BJ (cell line): Measurements from ENCODE around the gene SCMH1. TPM values are rescaled to one million over a fixed set of nuclear protein-coding genes. Genes with fewer than 3 reads are reported as not detected.
A peak's percentile ranks its signal among the peaks of the same experiment; 100 is the strongest.

Source experiments
- CTCF ChIA-PET: fragments of 350-600 bp; formaldehyde crosslinking; extraction: SDS; loops from one replicate; lab custom pipeline; 2021; ENCODE audit warnings: antibody characterized with exemption, inconsistent platforms; lab: Yijun Ruan, JAX
- POLR2A ChIA-PET: fragments of 300-600 bp; sonication (Branson Sonifier 250); formaldehyde crosslinking; extraction: SDS; loops from one replicate; lab custom pipeline; 2021; ENCODE audit warnings: antibody characterized with exemption; lab: Charles Lee
- DNase-seq: peaks from one replicate; pipeline ENCODE4 v3.0.0-alpha.2; 2011; ENCODE audit warnings: low read depth
- H3K27me3 ChIP-seq: 2 replicates; pipeline ENCODE4 v1.6.0; 2011; ENCODE audit warnings: low read length; ENCODE audit not compliant: control insufficient read depth, insufficient read depth
- H3K36me3 ChIP-seq: 2 replicates; pipeline ENCODE4 v1.5.1; 2011; ENCODE audit warnings: low read length; ENCODE audit not compliant: control insufficient read depth, insufficient read depth
- H3K4me3 ChIP-seq: 2 replicates; pipeline ENCODE4 v1.5.1; 2011; ENCODE audit warnings: low read depth, mild to moderate bottlenecking, control low read depth, low read length
- CTCF ChIP-seq: IDR thresholded peaks from 2 replicates; pipeline ENCODE4 v1.5.1; 2011; ENCODE audit warnings: low read depth, mild to moderate bottlenecking, control low read depth, inconsistent platforms, low read length, moderate library complexity; ENCODE audit not compliant: insufficient read depth
- polyA plus RNA-seq: library from polyadenylated mRNA; depleted of rRNA; stranded (reverse); fragments of >200 nt; gene quantifications from 2 replicates; pipeline ENCODE4 v1.2.3, GENCODE V29; 2011

The SCMH1 gene
- polyA plus RNA-seq, 1 experiment, result 44.9 TPM

- peaks cover 7% of the 10 kb centered on the region; the same call in 1 of the 2 replicates for H3K36me3 ChIP-seq
- ChIA-PET CTCF (no interaction called here), POLR2A (no interaction called here)
- no peak overlapping the region for H3K4me3 ChIP-seq
- TF ChIP-seq CTCF, result no peak
- DNase-seq, result no peak
- no peaks in the 10 kb centered on the region for H3K27me3 ChIP-seq
Measured at GRCh38 chr1:41046347-41046775, 195.7 kb downstream of the SCMH1 start.

GRCh38 chr1:41045740-41046139 lies 196.4 kb downstream of the SCMH1 start:
- DNase-seq, result no peak
- no peak for TF ChIP-seq CTCF
- H3K4me3 ChIP-seq, result no peak overlapping the region
- ChIA-PET POLR2A (no interaction called here), CTCF (no interaction called here)
- H3K27me3 ChIP-seq, result no peaks in the 10 kb centered on the region
- peaks cover 7% of the 10 kb centered on the region; the same call in 1 of the 2 replicates for H3K36me3 ChIP-seq

DNA sequence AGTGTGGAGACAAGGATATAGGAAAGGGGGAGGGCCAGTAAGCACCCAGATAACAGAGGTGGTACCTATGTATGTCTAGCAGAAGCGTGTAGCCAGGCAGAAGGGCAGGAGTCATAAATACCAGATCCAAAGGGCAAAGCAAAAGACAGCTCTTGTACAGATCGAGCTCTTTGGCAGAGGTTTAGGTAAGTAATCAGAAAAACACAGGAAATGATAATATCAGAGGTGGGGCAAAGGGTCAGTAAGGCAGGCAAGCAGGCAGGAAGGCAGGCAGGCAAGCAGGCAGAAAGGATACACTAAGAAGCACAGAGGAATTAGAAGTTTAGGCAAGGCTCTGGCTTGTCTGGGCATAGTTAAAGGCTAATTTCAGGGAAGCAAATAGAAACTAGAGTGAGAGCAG lies 197.9 kb downstream of the SCMH1 start:
- POLR2A ChIA-PET, result no interaction called here
- no peak for TF ChIP-seq CTCF
- no peak for DNase-seq
- Histone ChIP-seq H3K27me3 (no peaks in the 10 kb centered on the region), H3K4me3 (no peak overlapping the region), H3K36me3 (0 out of 2 replicates have a peak, but pooled peaks cover 5% of the 10 kb centered on the region)
- CTCF ChIA-PET, result interaction anchor here (0.8 to 1.6 kb wide), 5 partner anchors 9 to 238 kb away, joined by 3 to 4 read pairs (median 3); no protein-coding TSS in a partner anchor

DNA sequence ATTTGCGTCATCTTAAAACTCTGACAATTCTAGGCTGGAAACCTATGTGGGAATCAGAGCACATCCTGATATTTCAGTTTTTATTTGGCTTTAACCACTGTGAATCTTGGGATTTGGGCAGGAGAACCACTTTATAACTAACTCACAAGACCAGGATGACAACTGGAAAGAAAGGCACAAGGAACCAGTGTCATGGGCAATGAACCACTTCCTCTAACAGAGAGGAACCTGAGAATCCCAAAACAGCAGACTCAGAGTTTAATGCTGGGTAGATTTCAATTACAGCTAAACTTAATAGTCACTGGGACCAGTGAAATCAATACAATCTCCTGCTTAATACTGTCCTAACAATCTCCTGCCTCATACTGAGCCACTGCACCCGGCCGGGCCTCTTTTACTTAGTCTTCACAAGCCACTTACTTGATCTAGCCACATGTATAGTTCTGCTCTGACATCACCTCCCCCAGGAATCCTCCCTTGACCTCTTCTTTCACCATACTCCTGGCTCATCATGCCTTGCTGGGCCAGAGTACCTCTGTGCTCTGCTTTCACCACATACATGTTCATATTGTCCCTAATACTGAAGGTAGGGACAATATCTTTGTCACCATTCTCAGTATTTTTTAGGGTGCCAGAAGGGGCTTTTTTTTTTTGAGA lies 200.4 kb downstream of the SCMH1 start:
- TF ChIP-seq CTCF, result no peak
- CTCF ChIA-PET, result no interaction called here
- Histone ChIP-seq H3K36me3 (peaks cover 10% of the 10 kb centered on the region), H3K27me3 (no peaks in the 10 kb centered on the region), H3K4me3 (no peak overlapping the region)
- POLR2A ChIA-PET, result no interaction called here
- no peak for DNase-seq

- Histone ChIP-seq H3K36me3 (peaks cover 8% of the 10 kb centered on the region), H3K4me3 (no peak overlapping the region), H3K27me3 (no peaks in the 10 kb centered on the region)
- 0 out of 2 replicates have a peak, but pooled peaks have one; percentile 18 for TF ChIP-seq CTCF
- DNase-seq, result no peak
- ChIA-PET CTCF (interaction anchor here (0.8 to 2.6 kb wide), 2 partner anchors 16 to 380 kb away, joined by 3 to 7 read pairs; partner anchors contain the start of gene SLFNL1), POLR2A (no interaction called here)
Measured at GRCh38 chr1:41038110-41038509, 204.0 kb downstream of the SCMH1 start.
